GM18505 (cell line): ENCODE data around the gene TTC29.
"Not testable (repeated sequence)": the region's sequence is repeated elsewhere in the genome, so short reads cannot be mapped to it uniquely, and the experiment has no call there.

Experiments used
- ATAC-seq: cut with Tn5 transposase; IDR thresholded peaks from one replicate; pipeline ENCODE4 v1.9.1; 2021; ENCODE audit not compliant: unreplicated experiment
- POLR2A ChIP-seq: IDR thresholded peaks from 4 replicates; pipeline ENCODE4 v1.6.1; 2011; ENCODE audit warnings: borderline replicate concordance; ENCODE audit not compliant: insufficient read depth, insufficient read length; ENCODE audit errors: extremely low read depth

The TTC29 gene

DNA sequence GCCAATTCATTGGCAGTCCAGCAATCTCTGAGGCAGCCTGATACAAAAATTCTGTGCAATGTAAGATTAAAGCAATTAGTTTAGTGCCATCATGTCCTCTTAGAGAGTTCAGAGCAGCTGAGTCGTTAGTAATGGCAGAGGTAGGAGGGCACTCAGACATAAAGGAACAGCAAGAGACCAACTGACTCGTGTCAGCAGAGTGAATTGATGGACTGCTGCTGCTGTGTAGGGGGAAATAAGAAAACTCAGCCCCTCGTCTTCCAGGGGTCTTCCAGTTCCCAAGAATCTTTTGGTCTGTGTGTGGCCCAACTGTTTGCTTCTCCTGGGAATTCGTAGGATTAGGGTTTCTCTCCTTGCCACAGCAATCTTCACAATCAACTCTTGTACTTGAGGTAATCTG lies 100.9 kb downstream of the TTC29 start:
- TF ChIP-seq POLR2A = no peak
- no peak for ATAC-seq

DNA sequence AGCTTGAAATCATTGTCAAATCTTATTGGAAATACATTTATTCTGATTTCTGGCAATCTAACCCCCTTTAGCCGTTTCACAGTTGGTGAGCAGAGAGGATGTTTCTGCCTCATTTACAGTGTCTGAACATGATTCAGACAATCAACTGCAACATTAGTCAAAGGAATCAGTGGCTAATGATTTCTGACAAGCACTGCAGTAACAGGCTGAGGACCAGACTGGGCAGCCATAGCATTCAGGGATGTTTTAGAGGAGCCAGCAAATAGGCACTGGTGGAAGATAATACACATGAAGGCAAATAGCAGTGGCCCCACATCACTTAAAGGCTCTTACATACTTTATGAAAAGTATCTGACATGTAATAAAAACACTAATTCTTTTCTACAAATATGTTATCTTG lies 102.8 kb downstream of the TTC29 start:
- no peak for TF ChIP-seq POLR2A
- ATAC-seq = no peak

DNA sequence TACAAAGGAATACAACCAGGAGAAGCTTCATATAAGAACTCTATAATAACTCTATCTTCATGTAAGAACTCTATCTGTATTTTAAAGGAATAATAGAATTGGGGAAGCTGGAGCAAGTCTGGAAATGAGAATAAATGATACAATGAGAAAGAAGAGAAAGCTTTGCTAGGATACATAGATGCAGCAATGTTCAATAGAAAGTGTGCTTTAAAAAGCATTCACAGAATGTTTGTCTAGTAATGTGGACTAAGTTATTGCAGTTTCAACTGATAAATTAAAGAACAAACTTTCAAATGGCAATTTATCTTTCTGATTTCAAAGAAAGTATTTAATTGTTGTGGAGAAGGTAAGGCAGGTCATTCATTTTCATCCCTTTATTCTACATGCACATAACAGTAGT lies 104.9 kb downstream of the TTC29 start:
- no peak for TF ChIP-seq POLR2A
- no peak for ATAC-seq

DNA sequence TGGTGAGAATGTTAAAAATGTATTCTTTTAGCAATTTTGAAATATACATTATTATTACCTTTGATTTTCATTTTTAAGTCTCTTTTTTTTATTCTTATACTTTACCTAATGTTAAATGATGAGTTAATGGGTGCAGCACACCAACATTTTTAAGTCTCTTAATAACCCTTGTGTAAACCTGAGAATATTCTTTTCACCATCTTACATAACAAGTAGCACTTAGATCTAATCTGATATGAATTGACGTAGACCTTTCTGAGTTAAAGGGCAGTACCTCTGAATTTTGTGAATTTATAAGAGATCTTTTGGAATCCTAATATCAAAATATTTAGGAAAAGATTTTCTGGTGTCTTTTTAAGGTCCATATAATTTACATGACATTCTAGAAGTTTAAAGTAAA lies 110.6 kb downstream of the TTC29 start:
- ATAC-seq = no peak
- TF ChIP-seq POLR2A = no peak

DNA sequence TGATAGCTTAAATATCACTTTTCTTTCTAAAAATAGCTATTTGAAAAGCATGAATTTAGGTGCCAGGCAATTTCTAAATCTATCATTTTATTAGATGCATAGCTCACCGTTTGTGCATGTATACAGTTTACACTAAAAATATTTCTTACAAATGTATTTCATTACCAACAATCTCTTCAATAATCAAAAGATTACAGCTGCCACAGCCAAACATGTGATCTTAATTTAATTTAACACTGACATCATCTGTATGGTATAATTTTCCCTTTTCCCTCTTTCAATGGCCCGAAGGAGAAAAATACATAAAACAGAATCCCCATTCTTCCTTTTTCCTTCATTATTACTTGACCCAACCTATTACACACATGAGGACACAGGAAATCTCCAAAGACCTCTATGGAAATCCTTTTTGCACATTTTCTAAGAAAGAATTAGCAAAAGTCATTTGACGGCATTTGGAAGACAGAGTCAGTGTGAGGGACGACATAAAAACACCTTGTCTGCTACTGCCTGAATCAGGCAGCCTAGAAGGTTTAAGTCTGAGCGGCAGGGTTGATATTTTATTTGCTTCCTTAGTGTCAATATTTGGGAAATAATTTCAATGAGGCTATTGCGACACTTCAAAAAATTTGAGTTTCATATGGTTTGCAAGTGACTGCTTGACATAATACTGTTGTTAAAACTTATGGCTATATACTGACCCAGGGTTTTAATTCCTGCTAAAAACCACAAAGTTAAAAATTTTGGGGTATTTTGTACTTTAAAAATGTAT lies 111.2 kb downstream of the TTC29 start:
- ATAC-seq = no peak
- TF ChIP-seq POLR2A = no peak

DNA sequence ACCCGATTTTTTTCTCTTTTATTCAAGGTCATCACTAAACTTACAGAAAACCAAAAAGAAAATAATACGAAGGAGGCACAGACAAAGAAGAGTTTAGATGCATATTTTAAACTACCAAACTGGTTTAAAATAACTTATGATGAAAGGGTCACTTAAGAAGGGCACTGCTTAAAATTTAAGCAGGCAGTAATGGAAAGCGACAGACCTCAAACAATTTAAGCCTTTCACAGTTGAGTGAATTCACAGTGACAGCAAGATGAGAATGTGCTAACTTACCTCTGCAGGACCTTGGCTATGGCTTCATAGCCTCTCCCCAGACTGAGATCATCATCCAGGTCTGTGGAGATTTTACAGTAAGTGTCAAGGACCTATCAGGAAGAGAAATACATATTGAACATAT lies 112.1 kb downstream of the TTC29 start:
- no peak for TF ChIP-seq POLR2A
- no peak for ATAC-seq

DNA sequence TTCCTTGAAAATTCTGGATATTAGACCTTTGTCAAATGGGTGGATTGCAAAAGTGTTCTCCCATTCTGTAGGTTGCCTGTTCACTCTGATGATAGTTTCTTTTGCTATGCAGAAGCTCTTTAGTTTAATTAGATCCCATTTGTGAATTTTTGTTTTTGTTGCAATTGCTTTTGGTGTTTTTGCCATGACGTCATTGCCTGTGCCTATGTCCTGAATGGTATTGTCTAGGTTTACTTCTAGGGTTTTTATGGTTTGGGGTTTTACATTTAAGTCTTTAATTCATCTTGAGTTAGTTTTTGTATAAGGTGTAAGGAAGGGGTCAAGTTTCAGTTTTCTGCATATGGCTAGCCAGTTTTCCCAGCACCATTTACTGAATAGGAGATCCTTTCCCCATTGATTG lies 122.7 kb downstream of the TTC29 start:
- not testable (repeated sequence) for ATAC-seq

DNA sequence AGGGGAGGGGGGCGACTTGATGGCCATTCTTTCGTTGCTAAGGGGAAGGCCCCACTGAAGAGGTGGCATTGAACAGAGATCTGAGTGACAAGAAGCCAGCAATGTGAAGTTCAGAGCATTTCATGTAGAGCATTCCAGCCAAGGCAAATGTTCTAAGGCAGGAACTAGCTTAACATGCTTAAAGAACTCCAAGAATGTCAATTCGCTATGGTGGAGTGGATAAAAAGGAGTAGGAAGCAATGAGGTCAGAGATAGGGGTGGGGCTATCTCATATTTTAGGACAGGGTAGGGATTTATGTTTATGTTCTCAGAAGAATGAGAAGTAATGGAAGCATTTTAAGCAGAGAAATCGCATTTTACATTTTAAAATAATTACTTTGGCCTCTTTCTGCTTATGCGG lies 130.9 kb downstream of the TTC29 start:
- no peak for ATAC-seq
- TF ChIP-seq POLR2A = no peak

DNA sequence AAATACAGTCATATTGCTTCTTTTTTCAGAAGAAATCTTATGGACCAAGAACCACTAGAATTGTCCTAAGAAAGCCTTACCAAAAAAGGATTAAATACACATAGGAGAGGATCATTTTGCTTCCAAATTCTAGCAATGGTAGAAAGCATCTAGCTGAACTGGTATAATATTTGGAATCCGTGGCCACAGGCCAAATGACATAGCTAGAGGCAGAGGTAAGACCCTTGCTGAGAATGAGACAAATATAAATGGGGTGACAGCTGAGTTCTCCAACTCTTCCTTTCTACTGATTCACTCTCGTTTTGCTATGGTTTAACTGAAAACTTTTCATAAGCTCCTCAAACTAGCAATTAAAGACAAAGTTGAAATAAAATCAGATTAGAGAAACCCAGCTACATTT lies 150.0 kb downstream of the TTC29 start:
- TF ChIP-seq POLR2A = no peak
- ATAC-seq = no peak

DNA sequence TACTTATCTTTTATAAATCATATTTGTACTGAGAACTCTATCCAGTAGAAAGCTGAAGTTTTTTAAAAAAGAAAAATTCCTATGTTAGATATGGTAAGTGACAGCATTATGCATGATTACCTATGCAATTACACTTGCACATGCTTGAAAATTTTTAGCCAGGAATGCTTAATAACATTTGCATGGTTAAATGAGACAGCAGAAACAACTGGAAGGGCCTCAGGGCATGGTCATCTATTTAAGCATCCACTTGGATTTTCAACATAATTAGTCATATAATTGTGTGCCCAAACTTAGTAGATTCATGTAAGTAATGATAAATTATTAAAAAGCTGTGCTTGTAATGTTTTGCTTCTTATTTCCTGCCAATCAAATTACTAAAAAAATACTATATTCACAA lies 151.9 kb downstream of the TTC29 start:
- no peak for TF ChIP-seq POLR2A

DNA sequence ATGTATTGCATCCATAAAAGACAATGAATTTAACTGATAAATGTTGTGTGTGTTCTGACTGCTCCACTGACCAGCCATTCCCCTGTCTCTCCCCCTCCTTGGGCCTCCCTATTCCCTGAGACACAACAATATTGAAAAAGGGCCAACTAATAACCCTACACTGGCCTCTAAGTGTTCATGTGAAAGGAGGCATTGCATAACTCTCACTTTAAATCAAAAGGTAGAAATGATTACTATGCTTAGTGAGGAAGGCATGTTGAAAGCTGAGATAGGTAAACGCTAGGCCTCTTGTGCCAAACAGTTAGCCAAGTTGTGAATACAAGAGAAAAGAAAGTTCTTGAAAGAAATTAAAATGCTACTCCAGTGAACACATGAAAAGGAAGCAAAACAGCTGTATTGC lies 154.2 kb downstream of the TTC29 start:
- TF ChIP-seq POLR2A = no peak
- ATAC-seq = no peak

More for the DNA sequence above, 151.9 kb downstream of the TTC29 start:
- no peak for ATAC-seq

DNA sequence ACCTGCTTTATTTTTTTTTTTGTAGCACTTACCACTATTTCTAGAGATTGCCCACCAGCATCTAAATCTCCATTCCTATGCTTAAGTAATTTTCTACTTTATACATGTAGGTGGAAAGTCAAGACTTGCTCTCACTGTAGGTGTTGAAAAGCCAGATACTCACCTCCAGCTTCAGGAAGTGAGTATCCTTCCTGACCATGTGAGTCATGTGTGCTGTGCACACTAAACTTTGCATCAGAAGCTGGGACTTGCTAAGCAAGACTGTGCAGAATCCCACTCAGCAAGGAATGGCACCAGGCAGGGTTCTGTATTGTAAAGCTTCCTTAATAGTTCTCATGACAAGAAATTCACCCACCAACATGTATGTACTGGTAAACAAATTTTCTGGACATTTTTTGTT lies 155.1 kb downstream of the TTC29 start:
- ATAC-seq = no peak
- no peak for TF ChIP-seq POLR2A

DNA sequence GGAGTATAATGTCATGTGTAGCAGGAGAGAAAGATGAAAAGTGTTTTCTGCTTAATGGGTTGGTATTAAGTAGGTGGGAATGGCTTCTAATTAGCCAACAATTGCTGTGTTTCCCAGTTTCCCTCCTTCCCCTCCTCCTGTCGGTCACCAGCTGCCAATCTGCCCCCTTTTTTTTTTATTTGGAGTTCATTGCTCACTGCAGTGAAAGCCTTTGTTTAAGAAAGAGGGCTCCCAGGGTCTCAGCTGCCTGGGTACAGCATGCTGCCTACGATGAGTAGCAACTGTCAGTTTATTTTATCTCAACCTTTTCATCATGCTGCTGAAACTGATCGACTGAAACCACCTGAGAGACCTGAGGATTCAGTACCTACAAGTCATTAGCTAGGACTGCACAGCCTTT lies 157.9 kb downstream of the TTC29 start:
- no peak for ATAC-seq
- TF ChIP-seq POLR2A = no peak

DNA sequence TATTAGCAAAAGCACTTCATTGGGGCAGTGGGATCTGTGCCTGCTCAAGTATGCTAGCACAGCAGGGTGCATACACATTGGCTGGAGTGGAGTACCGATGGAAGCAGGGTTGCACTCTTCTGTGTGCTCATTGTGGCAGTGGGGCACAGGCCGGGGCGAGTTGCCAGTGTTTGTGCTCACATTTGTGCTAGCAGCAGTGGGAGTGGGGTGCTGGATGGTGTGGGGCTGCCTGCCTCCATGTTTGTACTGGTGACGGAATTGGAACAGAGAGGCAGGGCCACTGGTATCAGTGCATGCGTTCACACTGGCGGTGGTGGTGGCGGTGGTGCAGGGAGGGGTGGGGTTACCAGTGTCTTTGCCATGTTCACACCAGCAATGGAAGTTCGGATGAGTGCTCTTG lies 169.0 kb downstream of the TTC29 start:
- no peak for ATAC-seq
- no peak for TF ChIP-seq POLR2A

DNA sequence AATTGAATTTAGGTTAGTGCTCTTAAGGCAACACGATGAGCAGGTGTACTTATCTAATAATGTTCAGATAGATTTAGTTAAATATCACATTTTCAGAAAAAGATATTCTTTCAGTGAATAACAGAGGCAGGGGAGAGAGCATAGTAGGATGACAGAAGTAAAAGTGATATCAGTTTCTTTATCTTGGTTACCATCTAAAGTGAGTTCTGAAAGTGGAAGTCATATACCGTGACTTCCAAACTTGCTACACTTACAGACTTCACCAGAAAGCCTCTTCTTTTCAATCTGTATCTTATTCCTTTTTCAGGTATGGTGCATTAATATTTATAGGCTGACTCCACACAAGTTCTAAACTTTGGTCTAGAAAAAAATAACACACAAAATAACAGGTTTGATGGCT lies 182.1 kb downstream of the TTC29 start:
- no peak for TF ChIP-seq POLR2A
- no peak for ATAC-seq
